ENCODE data around the gene ZNF787. TPM values are rescaled to one million over a fixed set of nuclear protein-coding genes. Genes with fewer than 3 reads are reported as not detected.
"Not testable (repeated sequence)": the region's sequence is repeated elsewhere in the genome, so short reads cannot be mapped to it uniquely, and the experiment has no call there.

ZNF787 gene
- total RNA-seq, 2 experiments from 2014 or later = 30.6 to 31.7 TPM

DNA sequence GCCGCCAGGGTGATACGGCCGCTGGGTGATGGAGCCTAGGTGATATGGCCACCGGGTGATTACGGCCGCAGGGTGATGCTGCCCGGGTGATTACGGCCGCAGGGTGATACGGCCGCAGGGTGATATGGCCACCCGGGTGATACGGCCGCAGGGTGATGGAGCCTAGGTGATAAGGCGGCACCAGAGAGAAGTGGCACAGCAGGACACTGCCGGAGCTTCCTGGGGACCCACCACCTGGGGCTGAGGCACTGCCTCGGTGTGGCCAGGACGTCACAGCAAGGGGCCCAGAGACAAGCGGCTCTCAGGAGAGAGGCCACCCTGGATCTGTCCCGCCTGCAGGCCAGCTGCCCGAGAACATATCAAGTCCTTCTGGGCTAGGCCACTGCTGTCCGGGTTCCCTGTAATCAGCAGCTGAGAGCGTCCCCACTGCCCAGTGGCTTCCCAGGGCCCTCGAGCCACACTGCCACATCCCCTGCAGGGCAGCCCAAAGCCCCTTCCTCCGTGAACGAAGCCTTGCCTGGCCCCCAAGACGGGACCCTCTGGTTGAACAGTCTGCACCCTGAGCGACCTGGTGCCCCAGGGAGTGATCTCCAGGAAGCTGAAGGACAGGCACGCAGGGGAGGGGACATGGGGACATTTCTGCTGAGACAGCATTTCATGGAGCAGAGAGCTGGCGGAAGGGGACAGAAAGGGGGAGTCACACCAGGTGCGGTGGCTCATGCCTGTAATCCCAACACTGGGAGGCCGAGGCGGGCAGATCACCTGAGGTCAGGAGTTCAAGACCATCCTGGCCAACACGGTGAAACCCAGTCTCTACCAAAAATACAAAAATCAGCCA lies 22.1 kb downstream of the ZNF787 start:
- DNase-seq (ENCODE audit: low spot score) = no peak
- POLR2A ChIA-PET = no interaction called here
- TF ChIP-seq EZH2phosphoT487 (IDR thresholded peaks at IDR 0.05; ENCODE audit: borderline replicate concordance, low read depth, low read length) (no peak), CTCF (conservative IDR thresholded peaks at IDR 0.05; ENCODE audit: low read length) (no peak)
- CTCF ChIA-PET (ENCODE audit: unreplicated experiment) = no interaction called here
- intact Hi-C loops (cut with micrococcal nuclease; ENCODE audit: unreplicated experiment) = no loop called here
- no TSS peak for BruUV-seq (replicated peaks)
- Histone ChIP-seq H3K9me2 (ENCODE audit: insufficient read depth, low read length) (no peaks in the 10 kb centered on the region), H3K27ac (ENCODE audit: low read depth, low read length, poor library complexity, severe bottlenecking) (no peak overlapping the region), H2AFZ (ENCODE audit: low read length) (no peak overlapping the region), H3K4me1 (ENCODE audit: insufficient read depth, low read length, poor library complexity, severe bottlenecking) (no peaks in the 10 kb centered on the region), H3K4me3 (ENCODE audit: low read depth, low read length, poor library complexity, severe bottlenecking) (no peak overlapping the region), H3K36me3 (ENCODE audit: insufficient read depth, low read length) (peaks cover 58% of the 10 kb centered on the region), H3K79me2 (ENCODE audit: insufficient read depth, low read depth, low read length) (no peaks in the 10 kb centered on the region), H4K20me1 (ENCODE audit: insufficient read depth, low read length) (no peaks in the 10 kb centered on the region), H3K9me3 (ENCODE audit: low read length) (no peaks in the 10 kb centered on the region), H3K4me2 (ENCODE audit: low read length) (no peak overlapping the region)

DNA sequence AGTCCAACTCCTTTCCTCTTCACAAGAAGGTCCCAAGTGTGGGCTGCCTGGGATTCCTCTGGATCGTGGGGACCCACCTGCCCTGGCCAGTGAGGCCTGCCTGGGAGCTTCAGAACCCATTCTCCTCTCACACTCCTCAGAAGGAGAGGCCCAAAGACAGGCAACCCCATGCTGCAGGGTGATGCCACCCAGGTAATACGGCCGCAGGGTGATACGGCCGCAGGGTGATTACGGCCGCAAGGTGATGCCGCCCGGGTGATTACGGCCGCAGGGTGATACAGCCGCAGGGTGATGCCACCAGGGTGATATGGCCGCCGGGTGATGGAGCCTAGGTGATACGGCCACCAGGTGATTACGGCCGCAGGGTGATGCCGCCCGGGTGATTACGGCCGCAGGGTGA lies 22.9 kb downstream of the ZNF787 start:
- H3K4me2 ChIP-seq (ENCODE audit: low read length); H3K9me2 ChIP-seq (ENCODE audit: insufficient read depth, low read length); intact Hi-C loops (cut with micrococcal nuclease; ENCODE audit: unreplicated experiment); H3K9me3 ChIP-seq (ENCODE audit: low read length); H3K4me1 ChIP-seq (ENCODE audit: insufficient read depth, low read length, poor library complexity, severe bottlenecking); BruUV-seq (replicated peaks); H3K4me3 ChIP-seq (ENCODE audit: low read depth, low read length, poor library complexity, severe bottlenecking); DNase-seq (ENCODE audit: low spot score); CTCF ChIA-PET (ENCODE audit: unreplicated experiment); H4K20me1 ChIP-seq (ENCODE audit: insufficient read depth, low read length); H3K27ac ChIP-seq (ENCODE audit: low read depth, low read length, poor library complexity, severe bottlenecking); POLR2A ChIA-PET; H3K79me2 ChIP-seq (ENCODE audit: insufficient read depth, low read depth, low read length); H2AFZ ChIP-seq (ENCODE audit: low read length): not testable (repeated sequence)
- peaks cover 65% of the 10 kb centered on the region for H3K36me3 ChIP-seq (ENCODE audit: insufficient read depth, low read length)

DNA sequence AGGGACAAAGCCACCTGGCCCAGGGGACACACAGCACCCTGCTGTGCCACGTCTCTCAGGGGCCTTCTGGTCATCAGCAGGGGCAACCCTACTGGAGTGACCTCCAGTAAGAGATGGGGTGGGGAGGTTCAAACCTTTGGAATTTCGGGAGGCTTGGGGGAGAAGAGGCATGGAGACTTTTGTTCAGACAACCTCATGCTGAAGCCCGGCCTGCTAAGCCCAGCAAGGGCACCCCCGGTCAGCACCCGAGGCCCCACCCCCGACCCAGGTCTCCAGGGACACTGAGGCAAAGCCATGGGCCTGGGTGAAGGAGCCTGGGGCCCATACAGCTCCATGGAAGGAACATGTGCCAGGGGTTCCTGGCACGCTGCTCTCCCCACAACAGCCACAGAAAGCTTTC lies 23.3 kb downstream of the ZNF787 start:
- no peaks in the 10 kb centered on the region for H4K20me1 ChIP-seq (ENCODE audit: insufficient read depth, low read length)
- H3K79me2 ChIP-seq (ENCODE audit: insufficient read depth, low read depth, low read length) = no peaks in the 10 kb centered on the region
- no peak overlapping the region for H3K27ac ChIP-seq (ENCODE audit: low read depth, low read length, poor library complexity, severe bottlenecking)
- no peak overlapping the region for H3K4me2 ChIP-seq (ENCODE audit: low read length)
- no peak overlapping the region for H2AFZ ChIP-seq (ENCODE audit: low read length)
- H3K9me2 ChIP-seq (ENCODE audit: insufficient read depth, low read length) = no peaks in the 10 kb centered on the region
- H3K4me1 ChIP-seq (ENCODE audit: insufficient read depth, low read length, poor library complexity, severe bottlenecking) = no peaks in the 10 kb centered on the region
- 0 out of 2 replicates have a peak, but pooled peaks cover 8% of the 10 kb centered on the region for H3K9me3 ChIP-seq (ENCODE audit: low read length)
- ChIA-PET POLR2A (no interaction called here), CTCF (ENCODE audit: unreplicated experiment) (no interaction called here)
- no peak for DNase-seq (ENCODE audit: low spot score)
- TF ChIP-seq CTCF (conservative IDR thresholded peaks at IDR 0.05; ENCODE audit: low read length) (no peak), EZH2phosphoT487 (IDR thresholded peaks at IDR 0.05; ENCODE audit: borderline replicate concordance, low read depth, low read length) (no peak)
- BruUV-seq (replicated peaks) = no TSS peak
- intact Hi-C loops (cut with micrococcal nuclease; ENCODE audit: unreplicated experiment) = no loop called here
- no peak overlapping the region for H3K4me3 ChIP-seq (ENCODE audit: low read depth, low read length, poor library complexity, severe bottlenecking)
- H3K36me3 ChIP-seq (ENCODE audit: insufficient read depth, low read length) = peaks cover 66% of the 10 kb centered on the region
